GM18858 (cell line): ENCODE results near the gene OSBPL1A.
"Not testable (repeated sequence)": the region's sequence is repeated elsewhere in the genome, so short reads cannot be mapped to it uniquely, and the experiment has no call there.

Experiments
- ATAC-seq: cut with Tn5 transposase; IDR thresholded peaks from one replicate; pipeline ENCODE4 v1.9.1; 2021; ENCODE audit not compliant: unreplicated experiment

Gene OSBPL1A

DNA sequence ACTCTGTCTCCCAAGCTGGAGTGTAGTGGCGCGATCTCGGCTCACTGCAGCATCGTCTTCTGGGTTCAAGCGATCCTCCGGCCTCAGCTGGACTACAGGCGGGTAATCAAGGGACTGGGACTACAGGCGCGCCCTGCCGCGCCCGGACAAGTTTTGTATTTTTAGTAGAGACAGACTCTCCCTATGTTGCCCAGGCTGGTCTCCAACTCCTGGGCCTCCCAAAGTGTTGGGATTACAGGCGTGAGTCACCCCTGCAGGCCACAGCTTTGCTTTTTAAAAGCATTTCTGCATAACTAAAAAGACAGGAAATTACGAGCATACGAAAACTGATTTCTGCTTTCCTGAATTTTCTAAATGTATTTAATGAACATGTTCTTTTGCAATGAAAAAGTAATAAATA is 916 bp upstream of the OSBPL1A start:
- no peak for ATAC-seq

DNA sequence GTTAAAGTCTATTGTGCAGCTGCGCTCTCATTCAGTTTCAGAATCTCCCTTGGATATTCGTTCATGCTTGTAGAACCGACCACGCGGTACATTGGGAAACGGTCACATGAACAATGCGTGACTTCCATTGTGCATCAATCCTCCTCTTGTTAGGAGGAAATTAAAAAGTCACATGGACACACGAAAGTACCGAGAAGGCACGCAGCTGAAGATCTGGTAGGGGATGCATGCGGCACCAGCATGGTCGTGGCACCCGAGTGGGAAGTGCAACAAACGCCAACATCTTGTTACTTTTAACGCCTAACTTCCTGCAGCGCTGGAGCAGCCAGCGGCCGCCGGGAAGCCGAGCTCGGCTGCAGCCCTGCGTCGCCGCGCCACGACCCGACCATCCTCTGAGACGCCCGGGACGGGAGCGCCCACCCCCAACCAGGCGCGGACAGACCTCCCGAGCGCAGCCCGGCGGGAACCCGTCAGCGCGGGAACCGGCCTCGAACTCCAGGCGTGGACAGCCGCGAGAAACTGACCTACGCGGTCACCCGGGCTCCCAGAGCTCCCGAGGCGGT is 412 bp downstream of the OSBPL1A start:
- ATAC-seq = no peak

- ATAC-seq = no peak
Measured at GRCh38 chr18:24396082-24396633, 1.5 kb downstream of the OSBPL1A start.

GRCh38 chr18:24395049-24395795 is 2.4 kb downstream of the OSBPL1A start:
- ATAC-seq = no peak

GRCh38 chr18:24388957-24389356 is 8.7 kb downstream of the OSBPL1A start:
- no peak for ATAC-seq

- ATAC-seq = no peak
Measured at GRCh38 chr18:24386681-24387080, 10.9 kb downstream of the OSBPL1A start.

DNA sequence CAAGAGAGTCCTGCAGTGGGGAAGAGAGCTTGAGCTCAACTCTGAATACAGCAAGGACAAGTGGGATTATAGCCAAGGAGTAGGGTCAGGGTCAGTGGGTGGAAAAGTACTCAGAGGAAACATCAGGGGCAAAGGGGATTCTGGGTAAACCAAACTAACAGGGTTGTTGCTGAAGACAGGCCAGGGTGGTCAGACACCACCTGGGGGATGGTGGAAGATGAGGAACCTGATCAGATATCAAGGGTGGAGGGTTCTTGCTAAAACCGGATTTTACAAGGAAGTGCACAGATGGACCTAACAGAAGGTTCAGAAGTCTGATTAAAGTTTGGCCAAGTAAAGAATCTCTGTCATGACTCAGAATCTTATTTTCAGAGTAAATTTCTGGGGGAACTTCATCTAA is 16.5 kb downstream of the OSBPL1A start:
- ATAC-seq = no peak

DNA sequence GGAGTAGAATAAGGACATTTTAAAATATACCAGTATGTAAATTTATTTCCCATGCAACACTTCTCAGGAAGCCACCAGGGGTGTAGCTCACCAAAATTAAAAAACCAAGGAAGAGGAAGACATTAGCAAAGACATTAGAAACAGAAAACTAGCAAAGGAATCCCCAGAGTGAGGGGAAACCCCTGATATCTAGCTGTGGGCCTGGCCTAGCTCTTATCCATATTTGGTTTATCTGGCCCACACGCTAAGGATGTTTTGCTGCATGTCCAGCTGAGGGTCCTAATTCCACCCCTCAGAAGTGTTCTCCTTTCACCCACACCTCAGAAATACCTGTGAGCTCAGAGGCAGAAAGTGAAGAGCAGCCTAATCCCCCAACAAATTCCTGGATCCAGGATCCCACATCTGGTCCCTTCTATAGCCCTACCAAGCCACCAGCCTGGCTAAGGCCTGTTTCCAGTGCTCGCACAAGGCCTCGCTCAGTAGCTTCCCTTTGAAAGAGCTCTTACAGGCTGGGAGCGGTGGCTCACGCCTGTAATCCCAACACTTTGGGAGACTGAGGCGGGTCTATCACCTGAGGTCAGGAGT is 17.4 kb downstream of the OSBPL1A start:
- ATAC-seq = no peak

DNA sequence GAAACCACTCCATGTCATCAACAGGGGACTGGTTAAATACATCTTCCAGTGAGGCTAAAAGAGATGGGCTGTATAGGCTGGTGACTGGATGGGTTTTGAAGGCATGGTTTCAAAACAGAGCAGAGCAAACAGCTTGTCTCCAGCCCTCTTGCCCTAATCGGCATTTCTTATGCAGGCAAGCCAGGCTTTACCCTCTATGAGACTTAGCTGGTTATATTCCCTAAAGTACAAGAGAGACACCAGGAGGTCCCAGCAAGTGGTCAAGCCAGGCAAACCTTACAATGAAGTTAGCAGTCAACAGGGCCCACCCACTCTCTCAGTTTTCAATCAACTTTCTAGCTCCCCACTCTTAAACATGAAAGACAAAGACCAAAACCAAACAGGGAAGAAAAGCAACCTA is 19.0 kb downstream of the OSBPL1A start:
- no peak for ATAC-seq

DNA sequence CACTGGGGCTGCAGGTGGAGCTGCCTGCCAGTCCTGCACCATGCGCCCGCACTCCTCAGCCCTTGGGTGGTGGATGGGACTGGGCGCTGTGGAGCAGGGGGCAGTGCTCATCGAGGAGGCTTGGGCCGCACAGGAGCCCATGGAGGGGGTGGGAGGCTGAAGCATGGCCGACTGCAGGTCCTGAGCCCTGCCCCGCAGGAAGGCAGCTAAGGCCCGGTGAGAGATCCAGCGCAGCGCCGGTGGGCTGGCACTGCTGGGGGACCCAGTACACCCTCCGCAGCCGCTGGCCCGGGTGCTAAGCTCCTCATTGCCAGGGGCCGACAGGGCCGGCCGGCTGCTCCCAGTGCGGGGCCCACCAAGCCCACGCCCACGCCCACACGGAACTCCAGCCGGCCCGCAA is 21.1 kb downstream of the OSBPL1A start:
- ATAC-seq = not testable (repeated sequence)

- no peak for ATAC-seq
Measured at GRCh38 chr18:24373328-24373727, 24.3 kb downstream of the OSBPL1A start.

DNA sequence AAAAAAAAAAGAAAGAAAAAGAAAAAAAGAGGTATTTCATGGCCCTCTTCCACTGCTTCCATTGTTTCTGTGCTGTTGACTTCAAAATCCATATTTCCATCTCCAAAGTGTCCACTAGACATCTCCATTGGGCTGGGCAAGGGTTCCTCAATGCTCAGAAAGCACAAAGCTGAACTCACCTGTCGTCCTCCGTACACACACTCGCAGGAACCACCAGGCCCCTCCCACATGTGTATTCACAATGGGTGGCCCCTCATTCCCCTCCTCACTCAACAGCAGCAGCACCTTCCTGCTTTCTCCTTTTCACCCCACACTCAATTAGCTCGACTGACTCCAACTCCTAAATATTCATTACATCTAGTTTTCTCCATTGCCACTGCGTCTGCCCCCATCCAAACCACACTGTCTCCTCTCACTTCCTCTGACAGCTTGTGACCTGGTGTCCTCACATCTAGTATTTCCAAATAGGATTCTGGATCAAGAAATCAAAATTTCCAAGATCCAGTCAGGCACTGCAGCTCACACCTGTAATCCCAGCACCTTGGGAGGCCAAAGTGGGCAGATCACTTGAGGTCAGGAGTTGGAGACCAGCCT is 25.2 kb downstream of the OSBPL1A start:
- ATAC-seq = no peak

GRCh38 chr18:24370120-24370519 is 27.5 kb downstream of the OSBPL1A start:
- no peak for ATAC-seq

GRCh38 chr18:24369426-24369825 is 28.2 kb downstream of the OSBPL1A start:
- ATAC-seq = no peak

DNA sequence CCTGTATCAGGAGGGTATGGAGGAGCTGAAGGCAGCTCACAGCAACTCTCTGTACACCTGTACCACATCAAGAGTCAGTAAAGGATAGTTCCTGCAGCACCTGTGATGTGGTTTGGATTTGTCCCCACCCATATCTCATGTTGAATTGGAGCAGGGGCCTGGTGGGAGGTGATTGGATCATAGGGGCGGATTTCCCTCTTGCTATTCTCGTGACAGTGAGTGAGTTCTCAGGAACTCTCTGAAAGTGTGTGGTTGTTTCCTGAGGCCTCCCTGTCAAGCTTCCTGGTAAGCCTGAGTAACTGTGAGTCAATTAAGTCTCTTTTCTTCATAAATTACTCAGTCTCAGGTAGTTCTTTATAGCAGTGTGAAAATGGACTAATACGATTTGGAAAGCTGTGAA is 28.9 kb downstream of the OSBPL1A start:
- no peak for ATAC-seq

- no peak for ATAC-seq
Measured at GRCh38 chr18:24366328-24366727, 31.3 kb downstream of the OSBPL1A start.

DNA sequence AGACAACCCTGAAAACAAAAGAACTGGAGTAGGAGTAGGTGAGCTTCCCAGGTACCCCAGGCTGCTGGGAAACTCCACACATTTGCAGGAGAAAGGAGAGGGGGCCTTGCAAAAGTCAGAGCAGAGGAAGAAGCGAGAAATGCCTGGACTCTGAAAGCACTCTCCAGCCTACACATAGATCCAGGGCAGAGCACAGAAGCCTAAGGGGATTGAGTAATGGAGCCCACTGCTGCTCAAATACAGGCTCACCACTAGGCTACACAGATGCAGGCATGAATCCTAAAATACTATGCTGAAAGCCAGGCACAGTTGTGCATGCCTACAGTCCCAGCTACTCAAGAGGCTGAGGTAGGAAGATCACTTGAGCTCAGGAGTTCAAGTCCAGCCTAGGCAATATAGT is 33.4 kb downstream of the OSBPL1A start:
- ATAC-seq = no peak

DNA sequence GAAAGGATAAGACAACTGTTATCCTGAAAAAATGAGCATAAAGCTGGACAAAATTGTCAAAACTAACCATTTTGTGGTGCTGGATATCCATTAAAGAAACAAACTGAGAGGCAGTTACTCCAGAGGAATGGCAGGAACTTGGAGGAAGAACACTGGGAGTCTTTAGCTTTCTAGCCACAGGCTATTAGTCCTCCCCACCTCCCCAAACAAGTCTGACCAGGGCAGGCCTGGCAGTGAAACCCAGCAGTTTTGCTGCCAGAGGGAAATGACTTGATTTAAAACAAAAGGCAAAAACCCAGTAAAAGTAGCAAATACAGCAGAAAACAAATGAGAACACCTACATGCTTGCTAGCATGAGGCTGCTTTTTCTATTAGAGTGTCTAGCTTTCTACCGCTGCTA is 34.9 kb downstream of the OSBPL1A start:
- ATAC-seq = no peak

DNA sequence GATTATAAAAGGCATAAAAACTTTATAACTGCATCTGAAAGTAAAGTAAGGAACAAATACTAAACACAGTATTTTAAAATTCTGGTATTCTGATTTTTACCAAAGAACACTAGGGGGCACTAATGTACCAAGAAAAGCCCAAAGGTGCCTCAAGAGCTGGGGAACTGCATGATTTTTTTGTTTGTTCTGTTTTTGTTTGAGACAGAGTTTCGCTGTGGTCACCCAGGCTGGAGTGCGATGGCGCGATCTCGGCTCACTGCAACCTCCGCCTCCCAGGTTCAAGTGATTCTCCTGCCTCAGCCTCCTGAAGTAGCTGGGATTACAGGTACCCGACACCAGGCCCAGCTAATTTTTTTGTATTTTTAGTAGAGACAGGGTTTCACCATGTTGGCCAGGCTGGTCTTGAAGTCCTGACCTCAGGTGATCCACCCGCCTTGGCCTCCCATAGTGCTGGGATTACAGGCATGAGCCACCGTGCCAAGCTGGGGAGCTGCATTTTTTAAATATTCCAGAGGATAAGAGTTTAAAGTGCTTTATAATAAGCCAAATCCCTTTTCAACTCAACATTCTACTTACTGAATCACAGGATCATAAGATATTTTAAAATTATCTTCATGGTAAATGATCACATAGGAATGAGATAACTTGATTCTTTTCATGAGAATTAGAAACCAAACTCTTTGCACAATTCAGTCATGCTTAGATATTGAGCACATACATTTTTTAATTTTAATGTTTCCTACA is 37.7 kb downstream of the OSBPL1A start:
- ATAC-seq = peak; percentile 71

GRCh38 chr18:24354278-24354677 is 43.3 kb downstream of the OSBPL1A start:
- no peak for ATAC-seq

DNA sequence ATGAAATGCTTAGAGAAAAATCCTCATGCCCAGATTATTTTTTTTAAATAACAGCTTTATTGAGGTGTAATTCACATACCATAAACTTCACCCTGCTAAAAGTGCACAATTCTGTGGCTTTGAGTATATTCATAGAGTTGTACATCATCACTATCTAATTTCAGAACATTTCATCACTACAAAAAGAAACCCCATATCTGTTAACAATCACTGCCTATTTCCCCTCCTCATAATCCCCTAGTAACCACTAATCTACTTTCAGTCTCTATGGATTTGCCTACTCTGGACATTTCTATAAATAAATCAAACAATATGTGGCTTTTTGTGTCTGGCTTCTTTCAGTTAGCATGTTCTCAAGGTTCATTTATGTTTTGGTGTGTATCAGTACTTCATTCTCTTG is 51.4 kb downstream of the OSBPL1A start:
- no peak for ATAC-seq
